ENCODE measurements around the gene ZCCHC2. TPM values are rescaled to one million over a fixed set of nuclear protein-coding genes. Genes with fewer than 3 reads are reported as not detected.

Gene ZCCHC2
- total and polyA plus RNA-seq, 2 donors (not counting 3 experiments of a cell fraction or from before 2014, with no cell fraction given) = 16.2 to 27.2 TPM

- DNase-seq (ENCODE audit: low read depth, low spot score) = no peak
- no peaks in the 10 kb centered on the region for H4K20me1 ChIP-seq (replicated peaks; ENCODE audit: control insufficient read depth, extremely low read depth, insufficient read depth, low read length)
- TF ChIP-seq POLR2AphosphoS5 (IDR thresholded peaks at IDR 0.05; ENCODE audit: insufficient read depth, low read depth, low read length) (no peak), CTCF (IDR thresholded peaks at IDR 0.05; ENCODE audit: extremely low read depth in 1 of 2, insufficient read depth in 1 of 2, low read depth in 1 of 2, low read length in 2 of 2) (no peak), EZH2 (IDR thresholded peaks at IDR 0.05; ENCODE audit: borderline replicate concordance, low read depth, low read length, severe bottlenecking) (no peak), GATA2 (IDR thresholded peaks at IDR 0.05; ENCODE audit: insufficient read depth, insufficient read length, low read depth, low read length) (no peak)
- peaks cover 3 to 6% of the 10 kb centered on the region in 2 experiments for H3K27me3 ChIP-seq (ENCODE audit: control insufficient read depth in 2 of 2, insufficient read depth in 2 of 2, low read length in 2 of 2)
- H3K9ac ChIP-seq (replicated peaks; ENCODE audit: extremely low read depth, insufficient read depth, low read length) = no peak overlapping the region
- no peaks in the 10 kb centered on the region for H3K79me2 ChIP-seq (ENCODE audit: control insufficient read depth, insufficient read depth, low read length)
- no peak overlapping the region for H3K4me3 ChIP-seq (replicated peaks in 1 of 3; ENCODE audit: insufficient read depth in 1 of 3, low read depth in 1 of 3, low read length in 3 of 3)
- ChIA-PET POLR2A (no interaction called here), CTCF (interaction anchor here (0.8 to 1.9 kb wide), 2 partner anchors 354 to 391 kb away, joined by 3 to 5 read pairs; no protein-coding TSS in a partner anchor)
- no peaks in the 10 kb centered on the region for H3K4me1 ChIP-seq (ENCODE audit: control insufficient read depth, extremely low read depth, insufficient read depth, low read length)
- H3K4me2 ChIP-seq (ENCODE audit: insufficient read depth, low read length) = no peak overlapping the region
- no peaks in the 10 kb centered on the region for H3K9me1 ChIP-seq (replicated peaks; ENCODE audit: control insufficient read depth, extremely low read depth, insufficient read depth, low read length)
- intact Hi-C loops (cut with micrococcal nuclease) = loop anchor here (10.0 kb wide), 1 partner anchor 724 kb away; the partner anchor contains the start of gene BCL2
- dilution Hi-C loops (cut with MboI; ENCODE audit: extremely low pct_ligation_motif_present, low sequenced_read_pairs) = no loop called here
- FAIRE-seq = no peak
- no peaks in the 10 kb centered on the region for H3K9me3 ChIP-seq (replicated peaks; ENCODE audit: control insufficient read depth, insufficient read depth, low read length)
- H2AFZ ChIP-seq (ENCODE audit: low read depth, low read length) = no peak overlapping the region
- no peak overlapping the region for H3K27ac ChIP-seq (ENCODE audit: insufficient read depth, low read depth, low read length)
- TSS peak; percentile 8 for BruUV-seq (replicated peaks)
- H3K36me3 ChIP-seq (ENCODE audit: control insufficient read depth in 2 of 2, extremely low read depth in 1 of 2, insufficient read depth in 2 of 2, low read length in 2 of 2) = no peaks in the 10 kb centered on the region
Observed at GRCh38 chr18:62590799-62591590, 68.2 kb downstream of the ZCCHC2 start.

All from endothelial cell of umbilical vein (primary cell).